NOMO-1 treated with DMSO at 0.1 percent for 48 hours (cell line): Measurements from ENCODE around the gene SMPD3.

Experiments used
- DNase-seq: peaks from one replicate; lab custom pipeline; 2025; ENCODE audit not compliant: unreplicated experiment; lab: John Stamatoyannopoulos, UW

SMPD3 gene

DNA sequence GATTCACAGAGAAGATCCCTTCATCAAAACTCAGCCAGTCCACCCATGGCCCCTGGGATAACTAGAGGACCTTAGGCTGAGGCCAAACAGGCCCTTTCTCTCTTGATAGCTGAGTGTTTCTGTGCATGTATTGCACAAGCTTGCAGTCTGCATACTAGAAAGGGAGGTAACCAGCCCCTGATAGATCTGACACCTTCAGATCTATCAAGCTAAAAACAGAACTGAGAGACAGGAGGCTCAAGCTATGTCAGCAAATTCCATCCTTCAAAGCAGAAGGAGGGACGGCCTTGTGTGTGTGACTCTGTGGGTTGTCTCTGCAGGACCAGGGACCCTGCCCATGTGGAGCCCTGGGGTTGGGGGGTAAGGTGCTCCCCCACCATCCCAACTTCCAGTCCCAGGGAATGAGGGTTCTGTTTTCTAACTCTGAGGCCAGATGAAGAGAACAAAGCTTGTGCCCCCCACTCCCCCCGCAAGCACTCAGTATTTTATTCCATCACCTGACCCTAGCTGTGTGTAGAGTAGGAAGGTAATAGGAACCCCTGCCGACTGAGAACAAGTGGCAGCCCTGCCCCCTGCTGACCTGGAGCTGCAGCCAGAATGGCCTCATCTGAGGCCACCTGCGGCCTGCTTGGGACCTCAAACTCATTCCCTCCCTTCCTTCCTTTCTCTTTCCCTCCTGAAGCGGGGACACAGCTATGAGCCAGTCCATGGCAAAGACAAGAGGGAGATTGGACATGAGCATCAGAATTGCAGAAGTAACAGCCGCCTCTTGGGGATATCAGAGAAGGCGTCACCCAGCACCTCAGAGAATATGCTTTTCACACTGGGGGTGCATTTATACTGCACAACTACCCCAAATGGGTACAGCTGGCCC is 63.8 kb downstream of the SMPD3 start:
- peak; percentile 56 for DNase-seq

DNA sequence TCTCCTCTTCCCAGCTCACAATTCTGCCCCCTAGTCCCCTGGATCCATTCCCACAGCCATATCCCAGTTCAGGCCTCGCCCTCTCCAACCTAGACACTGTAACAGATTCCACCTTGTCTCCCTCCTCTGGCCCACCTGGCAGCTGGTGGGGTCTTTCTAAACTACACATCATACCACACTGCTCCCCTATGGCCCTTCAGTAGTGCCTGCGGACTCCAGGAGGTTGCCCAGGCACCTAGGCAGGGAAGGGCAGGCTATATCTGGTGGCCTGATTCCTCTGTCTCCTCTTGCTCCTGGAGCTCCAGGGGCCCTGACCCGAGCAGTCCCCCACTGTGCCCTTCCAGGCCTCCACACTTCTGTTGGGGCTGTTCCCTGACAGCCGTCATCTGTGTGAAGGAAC is 64.5 kb downstream of the SMPD3 start:
- no peak for DNase-seq

DNA sequence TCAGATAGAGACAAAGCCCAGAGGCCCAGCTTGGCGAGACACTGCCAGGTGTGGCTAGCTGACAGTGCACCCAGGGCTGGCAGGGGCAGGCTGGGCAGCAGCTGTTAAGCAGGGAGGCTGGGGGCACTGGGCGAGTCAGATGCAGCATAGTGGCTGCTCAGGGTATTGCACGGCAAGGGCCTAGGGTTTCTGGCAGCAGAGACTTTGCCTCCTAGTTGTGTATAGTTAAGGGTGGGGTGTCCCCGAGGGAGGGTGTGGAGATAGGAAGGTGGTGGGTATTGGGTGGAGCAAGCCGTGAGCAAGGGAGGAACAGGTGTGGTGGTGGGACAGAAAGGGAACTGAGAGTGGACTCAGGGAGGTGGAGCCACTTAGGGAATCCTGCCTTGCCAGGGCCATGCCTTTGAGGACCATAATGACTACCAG is 66.0 kb downstream of the SMPD3 start:
- DNase-seq: no peak

DNA sequence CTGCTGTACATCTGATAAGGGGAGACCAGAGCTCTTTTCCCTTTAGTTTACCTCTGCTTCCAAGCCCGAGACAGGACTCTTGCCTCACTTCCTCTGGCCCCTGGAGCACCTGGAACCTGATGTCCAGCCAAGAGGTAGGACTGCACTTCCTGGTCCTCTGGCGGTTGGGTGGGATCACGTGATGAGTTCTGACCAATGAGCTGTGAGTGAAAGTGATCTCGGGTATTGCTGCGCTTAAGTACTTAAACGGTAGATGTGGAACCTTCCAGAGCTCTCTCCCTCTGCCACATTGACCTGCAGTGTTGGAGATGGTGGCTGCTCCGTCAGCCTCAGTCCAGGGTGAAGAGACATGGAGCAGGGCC is 67.0 kb downstream of the SMPD3 start:
- DNase-seq: no peak

DNA sequence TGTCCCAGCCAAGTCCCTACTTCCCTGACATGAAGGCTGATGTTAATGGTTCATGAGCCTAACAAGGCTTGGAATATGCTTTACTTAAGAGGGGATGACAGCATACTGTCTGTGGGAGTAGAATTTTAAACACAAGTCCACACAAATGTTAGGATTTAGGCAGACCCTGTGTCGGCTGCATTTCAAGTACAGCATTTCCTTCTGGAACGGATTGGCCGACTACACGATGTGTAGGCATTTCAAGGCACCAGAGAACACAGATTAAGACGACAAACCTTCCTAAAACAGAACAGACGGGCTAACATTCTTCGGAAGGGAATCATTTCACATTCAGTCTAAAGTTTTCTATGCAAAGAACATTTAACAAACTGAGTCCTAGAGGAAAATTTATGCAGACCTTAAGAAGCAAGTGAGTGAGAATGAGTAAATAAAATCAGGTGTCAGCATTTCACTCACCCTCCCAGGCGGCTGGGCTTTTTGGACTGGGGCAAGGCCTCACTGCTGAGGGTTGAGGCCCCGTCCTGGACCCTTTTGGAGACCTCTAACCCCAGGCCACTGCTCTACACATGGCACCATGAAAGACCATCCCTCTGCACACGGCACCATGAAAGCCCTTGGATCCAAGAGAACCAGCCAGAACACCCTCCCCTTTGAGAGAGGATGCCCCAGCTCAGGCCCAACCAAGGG is 67.5 kb downstream of the SMPD3 start:
- no peak for DNase-seq

DNA sequence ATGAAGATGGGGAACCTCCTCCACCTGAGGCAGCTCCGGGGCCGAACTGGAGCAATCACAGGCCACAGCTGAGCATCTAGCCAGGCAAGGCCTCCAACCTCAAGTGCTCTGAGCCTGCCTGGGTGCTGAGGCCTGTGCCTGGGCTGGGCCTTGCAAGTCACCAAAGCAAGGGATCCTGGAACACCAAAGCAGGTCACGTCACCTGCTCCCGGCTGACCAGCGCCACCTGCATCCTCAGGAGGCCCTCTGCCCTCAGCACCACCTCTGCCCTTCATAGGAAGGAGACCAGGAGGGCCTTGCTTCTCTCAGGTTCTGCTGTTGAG is 68.0 kb downstream of the SMPD3 start:
- no peak for DNase-seq

DNA sequence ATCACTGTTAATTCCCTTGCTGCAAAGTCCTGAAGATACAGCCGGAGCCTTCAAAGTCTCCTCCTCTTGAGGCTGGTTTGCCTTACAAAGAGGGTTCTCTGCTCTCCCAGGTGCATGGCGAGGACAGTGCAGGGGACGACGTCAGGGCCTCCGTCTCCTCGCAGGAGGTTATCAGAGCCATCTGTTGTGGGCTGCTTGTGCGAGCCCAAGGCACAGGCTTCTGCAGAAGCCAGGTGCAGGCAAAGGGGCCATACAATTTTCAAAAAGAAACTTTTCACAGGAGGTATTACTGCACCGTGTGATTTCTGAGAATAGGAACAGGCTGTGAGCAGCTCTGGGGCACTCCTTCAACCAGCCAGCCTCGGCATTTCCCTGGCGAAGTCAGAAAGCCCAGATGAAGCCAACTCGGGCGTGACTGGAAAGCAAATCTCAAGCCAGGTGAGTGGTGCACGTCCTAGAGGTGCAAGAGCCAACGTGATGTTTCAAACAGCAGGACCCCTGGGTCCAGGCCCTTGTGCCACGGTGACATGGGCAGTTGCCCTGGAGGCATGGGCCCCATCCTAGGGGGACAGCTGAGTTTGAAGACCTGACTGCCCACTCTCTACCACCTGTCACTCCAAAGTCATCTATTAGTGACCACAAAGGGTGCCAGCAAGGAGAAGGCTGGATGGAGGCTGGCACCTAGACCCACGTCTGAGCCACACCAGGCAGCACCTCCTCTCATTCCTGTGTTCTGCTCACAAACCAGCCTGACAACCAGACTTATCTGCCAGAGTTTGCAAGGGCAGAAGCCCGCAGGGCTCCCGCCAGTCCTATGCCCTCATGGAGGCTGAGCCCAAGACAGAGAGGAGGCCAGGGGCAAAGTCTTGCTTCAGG is 68.6 kb downstream of the SMPD3 start:
- no peak for DNase-seq

DNA sequence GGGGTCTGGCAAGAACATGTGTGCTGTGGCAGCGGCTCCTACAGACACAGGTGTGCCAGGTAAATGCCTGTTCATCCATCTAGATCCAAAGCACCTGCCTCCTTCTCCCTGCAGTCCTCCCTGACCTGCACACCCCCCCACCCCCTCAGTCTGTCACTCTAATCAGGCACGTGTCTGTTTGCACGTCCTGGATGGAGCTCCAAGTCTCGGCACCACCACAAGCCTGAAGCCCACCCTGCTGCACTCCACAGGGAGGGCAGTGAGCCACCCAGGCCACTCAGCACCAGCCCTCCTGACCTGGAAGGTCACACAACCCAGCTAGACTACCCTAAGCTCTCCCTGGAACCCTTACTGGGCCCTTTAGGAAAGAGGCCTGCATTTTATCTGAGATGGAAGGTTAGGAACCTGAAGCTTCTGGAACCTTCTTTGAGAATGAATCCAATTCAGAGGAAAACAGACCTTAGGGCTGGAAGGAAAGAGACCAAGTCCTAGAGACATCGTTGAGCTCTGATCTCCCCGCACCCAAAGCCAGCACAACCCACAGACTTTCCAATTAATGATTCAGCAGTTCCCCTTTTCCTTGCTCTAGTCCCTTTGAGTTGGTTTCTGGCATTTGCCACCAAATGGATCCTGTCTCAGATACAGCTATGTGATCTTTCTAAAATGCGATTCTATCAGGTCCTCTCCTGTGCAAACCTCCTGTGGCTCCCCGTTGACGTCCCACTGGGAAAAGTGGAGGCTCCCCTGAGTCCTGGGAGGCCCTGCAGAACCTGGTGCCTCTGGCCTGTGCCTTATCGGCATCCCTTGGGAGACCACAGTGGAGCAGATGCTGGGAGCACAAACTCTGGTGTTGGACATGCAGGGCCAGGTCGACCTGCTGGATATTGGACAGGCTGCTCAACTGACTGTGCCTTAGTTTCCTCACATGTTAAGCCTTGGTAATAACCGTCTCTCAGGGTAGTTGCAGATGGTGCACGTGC is 69.6 kb downstream of the SMPD3 start:
- peak; percentile 48 for DNase-seq

DNA sequence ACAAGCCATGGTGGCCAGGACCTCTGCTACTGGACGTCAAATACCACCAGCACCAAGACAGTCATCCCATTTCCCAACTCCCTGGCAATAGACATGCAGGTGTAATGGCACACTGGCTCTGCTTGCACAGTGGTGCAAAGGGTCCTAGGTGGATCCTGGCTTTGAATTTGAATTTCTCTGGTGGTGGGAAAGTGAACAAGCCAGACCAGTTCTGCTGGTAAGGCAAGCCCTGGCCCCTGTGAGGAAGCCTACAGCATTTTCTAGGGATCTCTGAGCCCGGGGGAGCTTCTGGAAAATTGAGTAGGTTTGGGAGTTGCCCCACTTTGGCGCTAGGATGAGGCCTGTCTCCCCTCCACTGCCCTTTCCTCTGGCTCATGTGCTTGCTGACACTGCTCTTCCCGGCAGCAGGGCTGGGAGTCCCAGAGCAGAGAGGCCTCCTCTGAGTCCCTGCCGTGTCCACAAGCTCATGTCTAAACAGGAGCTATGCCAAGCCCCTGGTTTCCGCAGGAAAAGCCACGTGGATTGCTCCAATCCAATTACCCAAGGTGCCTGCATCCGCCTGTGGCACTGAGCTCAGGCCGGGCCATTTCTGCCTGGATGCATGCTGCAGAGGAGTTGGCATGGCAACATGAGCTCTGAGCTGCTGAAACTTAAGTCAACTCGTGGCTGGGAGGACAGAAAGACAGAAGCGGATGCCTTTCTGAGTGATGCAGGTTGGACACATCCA is 70.5 kb downstream of the SMPD3 start:
- no peak for DNase-seq

DNA sequence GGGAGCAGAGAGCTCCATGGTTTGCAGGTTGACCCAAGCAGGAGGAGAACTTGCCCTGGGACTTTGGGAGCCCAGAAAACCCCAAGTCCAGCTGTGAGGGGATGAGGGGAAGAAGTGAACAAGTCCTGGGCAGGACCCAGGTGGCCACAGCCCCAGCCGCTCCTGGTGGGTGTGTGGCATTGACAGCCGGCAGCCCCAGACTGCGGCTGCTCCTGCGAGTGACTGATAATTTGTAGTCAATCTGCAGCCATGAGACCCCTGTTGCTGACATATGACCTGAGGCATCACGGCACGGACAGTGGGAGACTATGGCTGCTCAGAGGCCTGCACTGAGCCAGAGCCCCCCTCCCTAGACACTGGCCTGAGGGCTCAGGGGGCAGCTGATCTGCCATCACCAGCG is 71.1 kb downstream of the SMPD3 start:
- no peak for DNase-seq

DNA sequence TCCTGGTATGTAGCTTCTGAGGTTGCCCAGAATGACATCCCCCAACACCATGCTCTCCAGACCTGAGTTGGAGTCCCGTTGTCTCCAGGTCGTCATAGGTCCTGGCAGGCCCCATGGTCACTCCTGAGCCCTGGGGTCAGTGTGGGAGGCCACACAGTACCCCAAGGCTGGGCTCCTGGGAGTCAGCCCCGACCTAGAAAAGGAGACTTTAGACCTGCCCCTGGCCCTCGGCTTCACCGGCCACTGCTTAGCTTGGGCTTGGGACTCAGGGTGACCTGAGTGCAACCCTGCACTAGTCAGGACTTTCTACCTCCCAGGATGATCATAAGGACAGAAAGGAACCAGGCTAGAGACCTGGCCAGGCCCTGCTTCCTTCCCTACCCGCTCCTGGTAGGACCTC is 71.7 kb downstream of the SMPD3 start:
- no peak for DNase-seq

DNA sequence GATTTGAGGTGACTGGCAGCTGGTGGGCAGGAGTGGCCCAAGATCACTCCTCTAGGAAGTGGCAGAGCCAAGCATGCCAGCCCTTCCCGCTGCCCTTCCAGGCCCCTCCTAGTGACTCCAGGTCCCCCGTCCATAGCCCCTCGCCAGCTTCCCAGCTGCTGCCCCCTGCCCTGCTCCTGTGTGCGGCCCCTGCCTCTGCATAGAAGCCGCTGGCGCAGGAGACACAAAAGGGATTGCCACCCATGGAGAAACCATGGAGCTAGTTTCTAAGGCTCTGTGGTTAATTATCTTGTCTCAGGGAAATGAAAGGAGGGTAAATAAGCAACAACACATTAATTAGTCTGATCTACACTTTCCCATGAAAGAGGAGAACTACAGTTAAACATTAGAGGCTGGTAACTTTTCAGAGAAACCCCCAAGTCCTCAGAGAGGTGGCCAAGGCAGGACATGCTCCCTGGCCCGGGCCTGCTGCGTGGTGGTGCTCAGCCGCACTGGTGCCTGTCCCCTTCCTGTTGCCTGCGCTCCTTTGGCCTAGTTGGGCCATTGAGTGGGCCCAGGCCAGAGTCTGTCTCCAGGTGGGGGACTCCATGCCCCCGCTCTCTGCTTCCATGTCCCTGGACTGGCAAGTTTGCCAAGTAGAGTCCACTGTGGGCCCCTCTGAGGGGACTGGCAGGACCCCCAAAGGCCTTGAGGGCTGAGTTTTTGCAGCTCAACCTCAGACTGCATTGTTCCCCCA is 72.3 kb downstream of the SMPD3 start:
- no peak for DNase-seq

DNA sequence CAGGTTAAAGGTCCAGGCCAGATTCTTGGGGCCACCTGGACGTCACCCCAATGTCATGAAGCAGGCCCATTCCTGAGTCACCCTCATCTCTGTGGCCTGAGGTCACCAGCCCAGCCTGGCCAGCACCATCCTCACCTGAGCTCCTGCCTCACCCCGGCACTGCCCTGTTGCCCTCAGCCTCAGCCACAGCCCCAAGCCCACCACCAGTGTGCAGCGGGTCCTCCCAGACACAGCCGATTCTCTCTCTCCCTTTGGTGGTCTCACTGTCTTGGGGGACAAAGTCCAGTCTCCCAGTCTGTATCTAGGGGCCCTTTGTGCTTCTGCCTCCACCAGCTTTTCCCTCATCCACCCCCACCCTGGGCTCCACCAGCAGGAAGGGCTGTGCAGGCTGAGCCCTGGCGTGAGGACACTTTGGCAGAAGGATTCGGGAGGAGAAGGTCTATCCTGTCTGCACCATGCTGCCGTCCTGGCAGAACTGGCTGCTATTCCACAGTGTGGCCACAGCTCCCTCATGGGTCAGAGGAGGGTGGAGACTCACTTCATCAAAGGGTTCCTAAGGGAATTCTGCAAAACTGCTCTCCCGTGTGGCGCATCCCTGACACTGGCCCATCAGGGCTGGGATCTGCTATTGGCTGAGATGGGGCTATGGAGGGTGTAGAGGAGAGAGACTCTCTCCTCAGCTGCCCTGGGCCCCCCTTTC is 73.2 kb downstream of the SMPD3 start:
- DNase-seq: no peak

DNA sequence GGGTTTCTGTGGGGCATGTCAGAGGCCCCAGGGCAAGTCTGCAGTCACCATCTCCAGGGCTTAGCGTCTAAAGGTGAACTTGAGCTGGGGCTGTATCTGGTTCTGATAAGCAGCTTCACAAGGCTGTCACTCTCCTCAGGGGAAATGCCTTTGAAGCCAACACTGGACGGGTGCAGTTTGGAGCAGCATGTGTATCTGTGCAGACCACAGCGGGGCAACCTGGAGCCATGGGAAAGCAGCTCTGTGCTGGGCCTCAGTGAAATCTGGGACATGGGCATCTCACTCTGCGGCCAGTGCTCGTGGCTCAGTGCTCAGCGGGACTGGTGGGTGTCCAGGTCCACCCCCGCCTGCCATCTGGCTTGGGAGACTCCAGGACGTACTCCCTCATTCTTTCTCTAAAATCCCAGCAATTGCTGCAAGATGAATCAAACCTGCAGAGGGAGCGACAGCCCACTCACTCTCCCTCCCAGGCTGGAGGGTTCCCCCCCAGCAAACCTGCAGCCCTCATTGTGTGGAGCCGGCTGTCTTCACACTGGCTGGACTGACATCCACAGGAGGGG is 74.0 kb downstream of the SMPD3 start:
- no peak for DNase-seq

DNA sequence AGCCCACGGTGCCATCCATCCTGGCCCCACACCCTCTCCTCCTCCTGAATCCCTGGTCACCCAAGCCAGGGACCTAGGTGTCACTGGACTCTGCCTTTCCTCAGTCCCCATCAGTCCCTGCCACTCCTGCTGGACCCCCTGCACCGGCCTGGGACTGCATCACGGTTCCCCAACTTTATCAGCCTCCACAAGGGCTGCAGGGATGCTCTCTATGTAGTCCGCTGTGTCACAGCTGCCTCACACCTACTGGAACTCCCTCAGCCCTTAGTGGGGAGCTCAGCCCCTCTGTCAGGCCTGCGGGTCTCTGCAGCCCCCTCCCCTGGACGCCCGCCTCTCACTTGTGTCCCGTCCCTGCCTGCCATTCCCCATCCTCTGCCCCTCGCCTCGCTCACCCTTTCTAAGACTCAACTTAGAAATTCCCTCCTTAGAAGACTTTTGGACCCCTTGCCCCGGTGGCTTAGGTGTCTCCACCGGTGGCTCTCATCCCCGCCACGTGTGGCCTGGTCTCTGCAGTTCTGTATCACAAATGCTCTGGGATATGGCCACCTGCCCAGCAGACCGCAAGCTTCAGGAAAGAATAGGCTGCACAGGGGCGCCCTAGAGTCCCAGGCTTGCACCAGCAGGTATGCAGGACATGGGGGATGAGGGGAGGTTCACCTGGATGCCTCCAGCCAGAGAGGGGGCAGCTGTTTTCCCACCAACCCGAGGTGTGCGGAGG is 74.6 kb downstream of the SMPD3 start:
- DNase-seq: no peak

DNA sequence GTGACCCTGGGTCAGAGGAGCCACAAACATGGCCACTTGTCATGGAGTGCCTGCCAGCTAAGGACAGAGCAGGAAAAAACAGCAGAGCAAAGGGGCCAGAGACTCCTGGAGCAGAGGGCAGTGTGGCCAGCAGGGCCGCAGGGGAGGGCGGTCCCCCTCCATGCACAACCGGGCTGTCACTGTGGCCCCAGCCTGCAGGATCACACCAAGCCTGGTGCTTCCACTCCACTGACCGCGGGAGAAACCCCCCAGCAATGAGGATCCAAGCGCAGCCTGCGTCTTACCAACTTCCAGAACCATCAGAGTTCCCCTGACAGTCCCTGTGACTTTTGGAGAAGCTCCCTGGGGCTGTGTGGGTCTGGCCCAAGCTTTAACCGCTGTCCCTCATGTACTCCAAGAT is 75.5 kb downstream of the SMPD3 start:
- no peak for DNase-seq

DNA sequence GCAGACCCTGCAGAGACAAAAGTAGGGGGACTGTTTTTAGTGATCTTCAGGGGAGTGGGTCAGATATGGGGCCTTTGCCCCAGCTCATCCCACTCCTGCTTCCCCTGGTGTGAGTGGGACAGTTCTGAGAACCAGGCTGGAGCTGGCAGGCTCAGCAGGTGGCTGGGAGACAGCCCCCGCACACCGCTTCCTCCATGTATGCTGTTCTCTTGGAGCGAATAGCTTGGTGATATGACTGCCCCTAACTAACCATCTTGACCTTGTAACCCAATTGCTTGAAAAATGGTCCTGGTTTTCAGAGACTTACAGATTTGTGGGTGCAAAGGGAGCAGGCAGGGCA is 76.0 kb downstream of the SMPD3 start:
- DNase-seq: no peak
